ENCODE results near the gene NSUN2. TPM values are rescaled to one million over a fixed set of nuclear protein-coding genes. Genes with fewer than 3 reads are reported as not detected.

The NSUN2 gene
- total RNA-seq, 1 donor from 2014 or later = 78.8 TPM

DNA sequence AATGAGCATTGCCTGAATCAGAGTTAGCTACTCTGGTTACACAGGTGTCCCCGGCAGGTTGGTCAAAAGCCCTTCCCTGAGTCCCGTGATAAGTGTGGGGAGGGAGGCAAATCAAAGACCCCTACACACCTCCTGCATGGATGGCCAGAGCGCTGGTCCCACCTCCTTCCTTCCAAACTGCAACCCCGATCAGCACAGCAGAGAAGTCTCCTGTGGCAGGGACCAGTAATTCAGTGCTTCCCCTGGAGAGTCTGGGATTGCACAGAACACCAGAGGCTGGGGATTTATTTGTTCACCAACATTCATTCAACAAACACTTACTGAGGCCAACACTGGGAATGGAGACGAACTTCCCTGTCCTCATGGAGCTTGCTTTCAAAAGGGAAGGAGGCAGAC lies 46.2 kb downstream of the NSUN2 start:
- H3K4me3 ChIP-seq (ENCODE audit: insufficient read depth, low read depth, low read length) = no peak overlapping the region
- no peaks in the 10 kb centered on the region for H3K36me3 Mint-ChIP-seq (ENCODE audit: low read depth, unreplicated experiment)
- H3K9me3 ChIP-seq (ENCODE audit: insufficient read depth, low read depth, low read length) = no peaks in the 10 kb centered on the region
- H3K4me1 Mint-ChIP-seq (ENCODE audit: low read depth, unreplicated experiment) = no peaks in the 10 kb centered on the region
- FAIRE-seq (no peak), DNase-seq (ENCODE audit: low read depth) (no peak)
- peaks cover 9% of the 10 kb centered on the region for H3K4me1 ChIP-seq (ENCODE audit: insufficient read depth, low read length)
- H3K9ac ChIP-seq (ENCODE audit: low read length) = no peak overlapping the region
- peaks cover 41% of the 10 kb centered on the region for H3K27me3 Mint-ChIP-seq (ENCODE audit: low read depth, unreplicated experiment)
- H3K36me3 ChIP-seq (ENCODE audit: insufficient read depth, low read length) = no peaks in the 10 kb centered on the region
- H3K9me3 Mint-ChIP-seq (ENCODE audit: unreplicated experiment) = no peaks in the 10 kb centered on the region
- H3K27me3 ChIP-seq (ENCODE audit: insufficient read depth, low read length) = peaks cover 14% of the 10 kb centered on the region
- H4K20me1 ChIP-seq (ENCODE audit: insufficient read depth, low read length) = no peaks in the 10 kb centered on the region
- no peak overlapping the region for H3K27ac Mint-ChIP-seq (ENCODE audit: unreplicated experiment)
- no peak overlapping the region for H3K4me3 Mint-ChIP-seq (ENCODE audit: unreplicated experiment)
- H3K79me2 ChIP-seq (ENCODE audit: insufficient read depth, low read length) = no peaks in the 10 kb centered on the region
- H2AFZ ChIP-seq (ENCODE audit: low read depth, low read length) = no peak overlapping the region
- H3K27ac ChIP-seq (ENCODE audit: low read depth, low read length) = no peak overlapping the region
- TF ChIP-seq, protein P1, sequence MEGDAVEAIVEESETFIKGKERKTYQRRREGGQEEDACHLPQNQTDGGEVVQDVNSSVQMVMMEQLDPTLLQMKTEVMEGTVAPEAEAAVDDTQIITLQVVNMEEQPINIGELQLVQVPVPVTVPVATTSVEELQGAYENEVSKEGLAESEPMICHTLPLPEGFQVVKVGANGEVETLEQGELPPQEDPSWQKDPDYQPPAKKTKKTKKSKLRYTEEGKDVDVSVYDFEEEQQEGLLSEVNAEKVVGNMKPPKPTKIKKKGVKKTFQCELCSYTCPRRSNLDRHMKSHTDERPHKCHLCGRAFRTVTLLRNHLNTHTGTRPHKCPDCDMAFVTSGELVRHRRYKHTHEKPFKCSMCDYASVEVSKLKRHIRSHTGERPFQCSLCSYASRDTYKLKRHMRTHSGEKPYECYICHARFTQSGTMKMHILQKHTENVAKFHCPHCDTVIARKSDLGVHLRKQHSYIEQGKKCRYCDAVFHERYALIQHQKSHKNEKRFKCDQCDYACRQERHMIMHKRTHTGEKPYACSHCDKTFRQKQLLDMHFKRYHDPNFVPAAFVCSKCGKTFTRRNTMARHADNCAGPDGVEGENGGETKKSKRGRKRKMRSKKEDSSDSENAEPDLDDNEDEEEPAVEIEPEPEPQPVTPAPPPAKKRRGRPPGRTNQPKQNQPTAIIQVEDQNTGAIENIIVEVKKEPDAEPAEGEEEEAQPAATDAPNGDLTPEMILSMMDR (IDR thresholded peaks at IDR 0.05; ENCODE audit: insufficient read depth, low read depth, low read length) = no peak
- no peak for TF ChIP-seq EZH2 (IDR thresholded peaks at IDR 0.05; ENCODE audit: insufficient read depth, low read length)
- H3K4me2 ChIP-seq (ENCODE audit: low read length) = no peak overlapping the region

DNA sequence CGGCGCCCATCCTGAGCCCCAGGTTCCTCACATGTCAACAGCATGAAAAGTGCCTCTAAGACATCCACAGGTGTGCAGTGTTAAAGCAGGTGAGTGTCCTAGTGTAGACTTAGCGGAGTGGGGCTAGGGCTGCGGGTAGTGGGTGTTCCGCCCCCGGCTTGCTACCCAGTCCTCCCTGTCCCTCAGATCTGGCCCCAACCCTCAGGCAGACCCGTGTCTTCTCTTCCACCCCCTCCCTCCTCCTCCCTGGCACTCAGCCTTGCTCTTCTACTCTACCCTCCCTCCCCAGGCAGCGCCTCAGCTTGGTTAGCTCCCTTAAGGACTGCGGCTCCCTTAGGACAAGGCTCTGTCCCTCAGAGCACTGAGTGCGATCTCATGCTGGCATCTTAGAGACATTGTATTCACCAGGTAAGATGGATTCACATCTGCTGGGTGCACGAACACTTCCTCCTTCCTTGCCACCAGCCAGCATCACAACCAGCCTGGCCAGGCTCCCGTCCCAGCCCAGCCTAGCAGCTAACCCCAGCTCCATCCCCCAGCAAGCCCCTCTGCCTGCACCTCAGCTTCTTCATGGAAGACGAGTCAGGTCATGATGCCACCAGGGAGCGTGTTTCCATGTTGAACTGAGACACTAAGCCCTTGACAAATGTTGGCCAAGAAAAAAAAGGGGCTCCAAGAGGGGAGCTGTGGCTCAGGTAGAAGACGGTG lies 46.8 kb downstream of the NSUN2 start:
- TF ChIP-seq, protein P1 (IDR thresholded peaks at IDR 0.05; ENCODE audit: insufficient read depth, low read depth, low read length) = no peak
- no peak for TF ChIP-seq EZH2 (IDR thresholded peaks at IDR 0.05; ENCODE audit: insufficient read depth, low read length)
- H3K27ac Mint-ChIP-seq (ENCODE audit: unreplicated experiment) = no peak overlapping the region
- no peaks in the 10 kb centered on the region for H3K36me3 Mint-ChIP-seq (ENCODE audit: low read depth, unreplicated experiment)
- H3K9me3 Mint-ChIP-seq (ENCODE audit: unreplicated experiment) = no peaks in the 10 kb centered on the region
- Histone ChIP-seq H3K27ac (ENCODE audit: low read depth, low read length) (no peak overlapping the region), H3K4me1 (ENCODE audit: insufficient read depth, low read length) (peaks cover 9% of the 10 kb centered on the region), H3K36me3 (ENCODE audit: insufficient read depth, low read length) (no peaks in the 10 kb centered on the region), H3K27me3 (ENCODE audit: insufficient read depth, low read length) (peaks cover 17% of the 10 kb centered on the region), H3K4me3 (ENCODE audit: insufficient read depth, low read depth, low read length) (no peak overlapping the region), H3K9ac (ENCODE audit: low read length) (no peak overlapping the region), H4K20me1 (ENCODE audit: insufficient read depth, low read length) (no peaks in the 10 kb centered on the region), H3K79me2 (ENCODE audit: insufficient read depth, low read length) (no peaks in the 10 kb centered on the region), H3K4me2 (ENCODE audit: low read length) (no peak overlapping the region), H3K9me3 (ENCODE audit: insufficient read depth, low read depth, low read length) (no peaks in the 10 kb centered on the region), H2AFZ (ENCODE audit: low read depth, low read length) (no peak overlapping the region)
- H3K27me3 Mint-ChIP-seq (ENCODE audit: low read depth, unreplicated experiment) = peaks cover 46% of the 10 kb centered on the region
- DNase-seq (ENCODE audit: low read depth) (no peak), FAIRE-seq (no peak)
- no peak overlapping the region for H3K4me3 Mint-ChIP-seq (ENCODE audit: unreplicated experiment)
- no peaks in the 10 kb centered on the region for H3K4me1 Mint-ChIP-seq (ENCODE audit: low read depth, unreplicated experiment)

DNA sequence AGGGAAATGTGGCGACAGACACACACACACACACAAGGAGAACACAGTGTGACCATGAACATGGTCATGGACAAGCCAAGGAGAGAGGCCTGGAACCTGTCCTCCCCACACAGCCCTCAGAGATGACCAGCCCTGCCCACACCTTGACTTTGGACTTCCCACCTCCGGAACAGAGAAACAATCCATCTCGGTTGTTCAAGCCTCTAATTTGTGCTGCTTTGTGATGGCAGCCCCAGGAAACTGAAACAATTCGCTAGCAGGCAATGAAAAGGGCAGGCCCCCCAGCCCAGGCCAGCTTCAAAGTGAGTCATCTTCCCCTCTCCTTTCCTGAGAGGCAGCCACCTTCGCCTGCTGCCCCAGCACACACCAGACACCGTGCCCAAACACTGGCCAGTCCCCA lies 47.7 kb downstream of the NSUN2 start:
- H3K9me3 ChIP-seq (ENCODE audit: insufficient read depth, low read depth, low read length) = no peaks in the 10 kb centered on the region
- H3K4me2 ChIP-seq (ENCODE audit: low read length) = no peak overlapping the region
- H3K79me2 ChIP-seq (ENCODE audit: insufficient read depth, low read length) = no peaks in the 10 kb centered on the region
- FAIRE-seq = no peak
- H3K4me3 ChIP-seq (ENCODE audit: insufficient read depth, low read depth, low read length) = no peak overlapping the region
- peaks cover 17% of the 10 kb centered on the region for H3K27me3 ChIP-seq (ENCODE audit: insufficient read depth, low read length)
- no peak overlapping the region for H2AFZ ChIP-seq (ENCODE audit: low read depth, low read length)
- H4K20me1 ChIP-seq (ENCODE audit: insufficient read depth, low read length) = no peaks in the 10 kb centered on the region
- Mint-ChIP-seq H3K4me3 (ENCODE audit: unreplicated experiment) (no peak overlapping the region), H3K27me3 (ENCODE audit: low read depth, unreplicated experiment) (peaks cover 49% of the 10 kb centered on the region), H3K27ac (ENCODE audit: unreplicated experiment) (no peak overlapping the region), H3K4me1 (ENCODE audit: low read depth, unreplicated experiment) (no peaks in the 10 kb centered on the region), H3K9me3 (ENCODE audit: unreplicated experiment) (no peaks in the 10 kb centered on the region), H3K36me3 (ENCODE audit: low read depth, unreplicated experiment) (no peaks in the 10 kb centered on the region)
- no peaks in the 10 kb centered on the region for H3K36me3 ChIP-seq (ENCODE audit: insufficient read depth, low read length)
- no peak overlapping the region for H3K9ac ChIP-seq (ENCODE audit: low read length)
- TF ChIP-seq EZH2 (IDR thresholded peaks at IDR 0.05; ENCODE audit: insufficient read depth, low read length) = no peak
- TF ChIP-seq, protein P1 (IDR thresholded peaks at IDR 0.05; ENCODE audit: insufficient read depth, low read depth, low read length) = no peak
- no peak for DNase-seq (ENCODE audit: low read depth)
- H3K4me1 ChIP-seq (ENCODE audit: insufficient read depth, low read length) = peaks cover 9% of the 10 kb centered on the region
- H3K27ac ChIP-seq (ENCODE audit: low read depth, low read length) = no peak overlapping the region
